ENCODE results near the gene KCNC3.

The KCNC3 gene

DNA sequence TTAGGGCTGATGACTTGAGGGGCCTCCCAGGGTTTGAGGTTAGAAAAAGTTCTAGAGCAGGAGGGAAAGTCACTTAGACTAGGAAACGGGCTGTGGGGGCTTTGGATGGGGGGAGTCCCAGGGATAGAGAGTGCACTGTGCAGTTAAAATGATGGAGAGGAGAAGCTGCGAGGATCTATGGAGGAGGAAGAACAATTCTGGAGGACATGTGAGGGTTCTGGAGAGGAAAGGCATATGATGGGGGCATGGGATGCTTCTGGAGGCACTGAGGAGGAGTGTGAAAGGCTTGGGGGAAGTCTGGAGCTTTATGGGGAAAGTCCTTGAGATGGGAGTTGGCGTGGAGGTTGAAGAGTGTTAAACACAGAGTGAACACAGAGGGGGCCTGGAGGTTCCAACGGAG is 2.2 kb downstream of the KCNC3 start:
- DNase-seq (ENCODE audit: low spot score): no peak

DNA sequence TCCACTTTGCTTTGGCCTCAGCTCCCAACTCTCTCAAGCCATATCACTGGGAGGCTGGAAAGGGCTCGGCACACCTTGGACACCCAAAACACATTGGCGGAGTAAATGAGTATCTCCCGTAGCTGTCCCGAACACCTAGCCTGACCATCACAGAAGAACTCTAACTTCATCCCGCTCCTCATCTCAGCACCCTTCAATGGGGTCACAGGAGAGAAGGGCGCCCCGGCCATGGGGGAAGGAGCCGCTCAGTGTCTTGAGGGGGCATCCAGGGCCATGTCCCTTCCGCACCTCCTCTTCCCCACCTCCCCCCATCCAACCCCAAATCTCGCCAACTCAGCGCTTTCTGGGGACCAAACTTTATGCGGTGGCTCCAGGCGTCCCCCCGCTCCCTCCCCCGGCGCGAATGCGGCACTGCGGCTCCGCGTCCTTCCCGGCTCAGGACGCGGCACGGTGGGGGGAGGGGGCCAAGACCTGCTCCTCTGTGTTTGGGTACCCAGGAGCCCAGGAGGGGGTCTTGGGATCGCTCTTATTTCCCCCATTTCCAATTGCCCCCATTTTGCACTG is 3.0 kb downstream of the KCNC3 start:
- no peak for DNase-seq (ENCODE audit: low spot score)

DNA sequence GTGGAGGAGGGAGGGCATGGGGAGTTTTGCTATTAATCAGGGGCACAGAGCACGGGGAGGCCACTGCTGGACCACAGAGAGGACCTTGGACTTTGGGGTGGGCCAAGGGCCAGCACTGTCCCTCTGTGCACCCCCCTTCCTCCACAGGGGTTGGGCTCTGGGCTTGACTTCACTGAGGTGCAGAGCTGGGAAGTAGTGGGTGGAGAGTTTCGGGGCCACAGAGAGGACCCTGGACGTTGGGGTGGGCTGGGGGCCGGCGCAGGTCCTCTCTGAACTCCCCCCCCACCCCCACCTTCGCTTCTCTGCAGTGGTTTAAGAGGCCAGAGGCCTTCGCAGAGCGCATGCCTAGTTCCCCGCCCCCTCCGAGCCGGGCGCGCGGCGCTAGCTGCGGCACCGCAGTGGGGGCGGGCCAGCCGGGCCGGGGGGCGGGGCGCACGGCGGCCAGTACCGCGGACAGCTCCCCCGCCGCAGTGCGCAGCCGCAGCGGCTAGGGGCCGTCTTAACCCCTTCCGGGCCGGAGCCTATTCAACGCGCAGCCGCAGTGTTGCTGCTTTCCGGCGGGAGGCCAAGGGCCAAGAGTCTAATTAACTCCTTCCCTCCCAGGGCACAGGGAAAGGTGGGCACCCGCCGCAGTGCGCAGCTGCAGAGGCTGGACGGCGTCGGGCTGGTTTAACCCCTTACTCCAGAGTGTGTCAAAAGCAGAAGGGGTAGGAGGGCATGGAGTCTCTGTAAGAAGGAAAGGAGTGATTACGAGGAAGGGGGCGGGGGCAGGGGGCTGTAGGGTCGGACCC is 3.7 kb downstream of the KCNC3 start:
- peak; percentile 90 for DNase-seq (ENCODE audit: low spot score)

DNA sequence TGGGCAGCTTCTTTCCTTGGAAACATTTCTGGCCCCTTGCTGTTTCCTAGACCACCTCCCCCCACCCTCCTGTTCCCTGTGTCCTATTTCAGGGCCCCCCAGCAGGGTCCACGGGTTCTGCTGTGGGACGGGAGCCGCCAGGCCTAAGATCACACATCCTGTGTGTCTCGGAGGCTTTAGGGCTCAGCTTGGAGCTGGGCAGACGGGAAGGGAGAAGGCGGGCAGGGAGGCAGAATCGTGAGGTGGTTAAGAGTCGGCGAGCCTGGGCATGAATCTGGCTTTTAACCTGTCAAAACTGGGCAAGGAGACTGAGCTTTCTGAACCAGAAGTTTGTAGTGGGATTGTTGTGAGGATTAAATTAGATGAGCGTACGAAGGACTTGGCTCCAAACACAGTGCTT is 4.8 kb downstream of the KCNC3 start:
- peak; percentile 62 for DNase-seq (ENCODE audit: low spot score)

DNA sequence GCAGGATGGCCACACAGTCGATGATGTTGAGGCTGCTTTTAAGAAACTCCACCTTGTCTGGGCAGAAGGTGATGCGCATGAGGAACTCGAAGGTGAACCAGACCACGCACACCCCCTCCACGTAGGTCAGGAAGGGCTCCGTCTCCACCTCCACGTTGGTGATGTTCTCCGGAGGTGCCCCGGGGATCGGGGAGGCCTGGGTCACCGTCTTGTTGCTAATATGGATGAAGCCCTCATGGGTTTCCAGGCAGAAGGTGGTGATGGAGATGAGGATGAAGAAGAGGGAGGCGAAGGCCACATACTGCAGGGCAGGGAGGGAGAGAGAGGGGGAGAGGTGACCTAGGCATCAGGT is 5.4 kb downstream of the KCNC3 start:
- no peak for DNase-seq (ENCODE audit: low spot score)

DNA sequence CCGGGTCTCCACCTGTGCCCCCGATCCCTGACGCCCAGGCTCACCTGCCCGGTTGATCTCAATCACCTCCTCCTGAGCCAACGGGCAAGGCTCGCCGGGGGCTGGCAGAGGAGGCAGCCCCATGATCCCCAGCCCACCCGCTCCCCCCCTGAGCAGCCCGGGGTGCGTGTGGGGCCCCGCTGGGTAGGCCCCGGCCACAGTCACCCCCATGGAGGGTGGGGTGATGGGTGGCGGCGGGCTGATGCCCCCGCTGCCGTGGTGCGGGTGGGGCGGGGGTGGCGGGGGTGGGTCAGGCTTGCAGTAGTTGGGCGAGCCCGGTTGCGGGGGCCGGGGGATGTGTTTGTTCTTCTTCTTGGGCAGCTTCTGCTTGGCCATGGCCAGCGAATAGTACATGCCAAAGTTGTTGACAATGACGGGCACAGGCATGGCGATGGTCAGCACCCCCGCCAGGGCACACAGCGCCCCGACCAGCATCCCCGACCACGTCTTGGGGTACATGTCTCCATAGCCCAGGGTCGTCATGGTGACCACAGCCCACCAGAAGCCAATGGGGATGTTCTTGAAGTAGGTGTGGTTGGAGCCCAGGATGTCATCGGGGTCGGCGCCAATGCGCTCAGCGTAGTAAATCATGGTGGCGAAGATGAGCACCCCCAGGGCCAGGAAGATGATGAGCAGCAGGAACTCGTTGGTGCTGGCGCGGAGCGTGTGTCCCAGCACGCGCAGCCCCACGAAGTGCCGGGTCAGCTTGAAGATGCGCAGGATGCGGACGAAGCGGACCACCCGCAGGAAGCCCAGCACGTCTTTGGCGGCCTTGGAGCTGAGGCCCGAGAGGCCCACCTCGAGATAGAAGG is 6.0 kb downstream of the KCNC3 start:
- no peak for DNase-seq (ENCODE audit: low spot score)

DNA sequence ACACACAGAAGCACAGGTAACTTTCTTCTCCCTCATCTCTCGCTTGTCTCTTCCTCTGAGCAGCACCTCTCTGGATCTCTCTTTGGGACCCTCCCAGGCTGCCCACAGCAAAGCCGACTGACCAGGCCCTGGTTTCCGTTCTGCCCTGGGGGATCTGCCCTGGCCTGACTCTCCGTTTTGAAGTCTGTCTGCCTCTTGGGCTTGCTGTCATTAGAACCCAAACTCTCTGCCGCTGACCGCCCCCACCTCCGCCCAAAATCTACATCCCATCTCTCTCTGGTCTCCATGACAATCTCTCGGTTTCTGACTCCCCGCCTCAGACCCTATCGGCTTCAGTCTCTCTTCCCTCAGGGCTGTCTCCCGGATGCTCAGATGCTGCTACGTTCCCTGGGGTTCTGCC is 6.9 kb downstream of the KCNC3 start:
- no peak for DNase-seq (ENCODE audit: low spot score)

DNA sequence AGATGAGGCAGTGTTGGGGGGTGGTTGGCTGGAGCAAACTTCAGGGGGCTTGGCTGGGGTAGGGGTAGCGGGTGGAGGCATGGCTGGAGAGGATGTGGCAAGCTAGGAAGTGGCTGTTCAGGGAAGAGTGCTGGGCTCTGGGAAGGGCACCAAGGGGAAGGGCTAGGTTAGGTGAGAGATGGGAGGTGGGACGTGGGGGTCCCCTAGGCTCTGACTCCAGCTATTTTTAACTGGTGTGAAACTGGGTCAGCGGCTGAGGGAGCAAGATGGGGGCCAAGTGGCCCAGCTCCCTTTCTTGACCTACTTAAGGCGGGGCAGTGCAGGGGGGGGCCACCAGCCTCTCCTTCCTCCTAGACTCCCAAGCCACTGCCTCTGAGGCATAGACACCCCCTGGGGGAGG is 7.3 kb downstream of the KCNC3 start:
- DNase-seq (ENCODE audit: low spot score): peak; percentile 32

DNA sequence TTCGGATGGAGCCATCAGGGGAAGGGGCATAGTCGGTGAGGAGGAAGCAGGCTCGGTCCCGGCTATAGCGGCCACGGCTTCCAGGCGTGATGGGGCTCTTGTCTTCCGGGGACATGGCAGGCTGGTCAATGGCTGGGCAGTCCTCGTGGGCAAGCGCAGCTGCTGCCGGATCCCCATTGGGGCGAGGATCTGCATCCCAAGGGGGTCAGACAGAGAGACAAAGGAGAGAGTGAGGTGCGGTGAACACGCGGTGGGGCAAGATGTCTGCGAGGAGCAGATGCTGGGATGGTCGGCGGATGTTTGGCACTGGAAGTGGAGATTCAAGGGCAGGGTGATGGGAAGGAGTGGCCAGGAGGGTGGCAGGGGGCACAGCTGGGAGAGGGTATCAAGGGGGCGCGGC is 8.6 kb downstream of the KCNC3 start:
- DNase-seq (ENCODE audit: low spot score): no peak

DNA sequence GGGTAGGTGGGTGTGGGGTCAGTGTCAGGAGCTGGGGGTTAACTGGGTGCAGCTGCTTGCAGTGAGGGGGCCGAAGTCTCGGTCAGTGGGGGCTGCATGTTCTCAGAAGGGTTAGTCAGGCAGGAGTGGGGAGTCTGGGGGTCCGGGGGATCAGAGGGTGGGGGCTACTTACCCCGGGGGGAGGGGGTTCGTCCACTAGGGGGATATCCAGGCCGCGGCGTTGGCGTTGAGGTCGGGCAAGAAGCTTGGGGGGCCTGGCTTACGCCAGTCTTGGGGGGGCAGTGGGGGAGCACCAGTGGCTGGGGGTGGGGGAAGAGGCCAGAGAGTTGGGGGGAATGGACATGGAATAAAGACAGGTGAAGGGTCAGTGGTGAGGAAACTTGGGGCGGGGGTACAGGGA is 9.1 kb downstream of the KCNC3 start:
- no peak for DNase-seq (ENCODE audit: low spot score)

DNA sequence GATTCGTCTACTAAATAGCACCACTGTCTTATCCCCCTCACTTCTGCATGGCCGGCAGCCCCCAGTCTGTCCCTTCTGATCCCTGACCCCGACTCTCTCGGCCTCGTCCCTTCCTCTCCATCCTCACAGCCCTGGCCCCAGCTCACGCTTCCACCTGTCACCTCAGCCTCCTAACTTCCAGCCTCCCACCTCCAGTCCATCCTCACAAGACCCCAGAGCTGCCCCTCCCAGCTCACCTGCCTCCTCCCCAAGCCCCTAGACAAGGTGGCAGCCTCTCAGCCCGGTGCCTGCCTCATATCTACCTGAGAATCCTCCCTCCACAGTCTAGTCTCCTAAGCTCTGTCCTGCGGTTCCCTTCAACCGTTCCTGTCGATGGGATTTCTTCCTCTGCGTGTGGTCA is 10.0 kb downstream of the KCNC3 start:
- no peak for DNase-seq (ENCODE audit: low spot score)

DNA sequence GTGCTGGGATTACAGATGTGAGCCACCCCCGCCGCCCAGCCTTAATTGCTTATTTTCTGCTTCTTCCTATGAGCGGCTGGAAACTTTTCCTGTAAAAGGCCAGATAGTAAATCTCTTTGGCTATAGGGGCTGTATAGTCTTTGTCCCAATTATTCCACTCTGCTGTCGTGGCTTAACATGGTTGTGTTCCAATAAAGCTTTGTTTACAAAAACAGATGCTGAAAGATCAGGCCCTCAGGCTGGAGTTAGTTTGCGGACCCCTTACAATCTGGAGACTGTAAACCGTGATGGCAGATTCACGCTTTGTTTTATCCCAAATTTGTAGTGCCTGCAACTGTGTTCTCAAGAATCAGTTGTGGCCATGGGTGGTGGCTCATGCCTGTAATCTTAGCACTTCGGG is 10.7 kb downstream of the KCNC3 start:
- no peak for DNase-seq (ENCODE audit: low spot score)

DNA sequence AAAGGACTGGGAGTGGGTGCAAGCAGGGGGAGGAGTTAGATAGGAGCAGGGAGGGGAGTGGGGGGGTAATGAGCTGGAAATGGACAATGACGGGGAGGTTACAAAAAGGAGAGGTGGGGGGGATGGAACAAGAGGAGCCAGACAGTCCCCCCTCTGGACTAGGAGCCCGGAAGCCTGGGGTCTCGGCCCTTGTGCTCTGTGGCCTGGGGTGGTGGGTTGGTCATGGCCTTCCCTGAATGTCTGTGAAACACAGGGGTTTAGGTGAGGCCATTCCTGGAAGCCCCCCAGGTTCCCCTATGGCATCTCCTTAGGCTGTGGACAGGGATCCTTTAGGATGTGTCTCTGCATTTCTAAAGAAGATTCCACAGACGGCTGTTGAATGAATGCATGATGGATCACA is 12.1 kb downstream of the KCNC3 start:
- no peak for DNase-seq (ENCODE audit: low spot score)

DNA sequence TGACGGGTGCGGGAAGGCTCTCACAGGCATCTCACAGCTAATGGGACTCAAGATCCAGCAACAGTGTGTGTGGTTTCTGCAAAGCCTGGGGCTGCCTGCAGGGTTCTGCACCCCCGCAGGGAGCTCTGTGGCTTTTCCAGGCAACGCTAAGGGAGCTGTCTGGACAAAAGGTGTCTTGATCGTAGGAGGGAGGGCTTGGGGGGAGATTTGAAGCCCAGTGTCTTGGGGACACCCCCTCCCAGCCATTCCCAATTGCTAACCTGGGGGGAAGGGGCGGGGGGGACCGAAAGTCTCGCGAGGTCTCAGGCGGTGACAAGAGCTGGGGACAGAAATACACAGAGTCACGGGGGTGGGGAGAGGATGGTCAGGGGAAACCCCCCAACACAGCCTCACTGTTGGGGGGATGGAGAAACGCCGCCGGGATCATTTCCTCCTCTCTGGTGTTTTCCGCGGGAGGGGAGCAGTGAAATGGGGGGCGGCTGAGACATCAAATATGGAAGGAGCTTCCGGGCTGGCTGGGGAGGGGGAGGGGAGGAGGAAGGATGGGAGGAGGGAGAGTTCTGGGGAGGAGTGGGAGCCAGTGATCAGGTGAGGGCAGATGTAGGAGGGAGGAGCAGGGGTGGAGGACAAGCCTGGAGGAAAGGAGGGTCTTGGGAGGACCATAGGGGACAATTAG is 13.3 kb downstream of the KCNC3 start:
- peak; percentile 85 for DNase-seq (ENCODE audit: low spot score)

DNA sequence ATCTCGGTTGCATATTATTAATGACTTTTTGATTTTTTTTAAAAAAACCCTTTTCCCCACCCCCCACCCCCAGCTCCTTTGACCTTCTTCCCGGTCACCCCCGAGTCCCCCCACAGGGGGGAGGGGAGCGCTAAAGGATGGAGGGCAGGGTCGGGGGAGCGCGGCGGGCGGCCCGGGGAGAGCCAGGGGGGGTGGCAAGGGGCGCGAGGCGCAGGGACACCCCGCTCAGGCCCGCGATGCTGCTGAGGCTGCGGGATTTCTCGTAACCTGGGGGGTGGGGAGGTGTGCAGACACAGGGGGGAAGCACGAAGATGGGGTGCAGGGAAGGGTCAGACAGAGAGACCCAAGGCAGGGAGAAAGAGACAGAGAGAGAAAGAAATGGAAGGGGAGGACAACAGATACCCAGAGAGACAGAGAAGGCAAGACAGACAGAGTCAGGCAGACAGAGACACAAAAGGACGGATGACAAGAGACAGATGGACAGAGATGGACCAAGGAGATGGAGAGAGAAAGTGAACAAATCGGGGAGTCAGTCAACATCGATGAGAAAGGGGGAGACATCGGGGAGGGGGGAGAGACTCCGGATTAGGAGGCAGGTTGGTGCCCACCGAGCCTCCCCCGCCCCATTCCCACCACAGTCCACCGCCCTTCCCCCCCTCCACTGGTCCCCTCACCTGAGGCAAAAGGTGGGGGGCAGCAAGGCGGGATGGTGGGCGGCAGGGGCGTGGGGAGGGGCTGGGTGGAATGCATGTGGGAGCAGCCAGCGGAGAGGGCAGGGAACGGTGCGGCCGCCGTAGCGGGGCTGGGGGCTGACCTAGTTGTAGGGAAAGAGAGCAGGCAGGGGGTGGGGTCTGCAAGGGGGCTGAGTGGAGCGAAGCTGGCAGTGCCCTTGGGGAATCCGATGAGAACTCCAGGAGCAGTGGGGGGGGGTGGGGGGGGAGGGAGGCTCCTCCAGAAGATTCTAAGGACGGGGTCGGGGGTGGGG is 14.2 kb downstream of the KCNC3 start:
- peak; percentile 34 for DNase-seq (ENCODE audit: low spot score)

DNA sequence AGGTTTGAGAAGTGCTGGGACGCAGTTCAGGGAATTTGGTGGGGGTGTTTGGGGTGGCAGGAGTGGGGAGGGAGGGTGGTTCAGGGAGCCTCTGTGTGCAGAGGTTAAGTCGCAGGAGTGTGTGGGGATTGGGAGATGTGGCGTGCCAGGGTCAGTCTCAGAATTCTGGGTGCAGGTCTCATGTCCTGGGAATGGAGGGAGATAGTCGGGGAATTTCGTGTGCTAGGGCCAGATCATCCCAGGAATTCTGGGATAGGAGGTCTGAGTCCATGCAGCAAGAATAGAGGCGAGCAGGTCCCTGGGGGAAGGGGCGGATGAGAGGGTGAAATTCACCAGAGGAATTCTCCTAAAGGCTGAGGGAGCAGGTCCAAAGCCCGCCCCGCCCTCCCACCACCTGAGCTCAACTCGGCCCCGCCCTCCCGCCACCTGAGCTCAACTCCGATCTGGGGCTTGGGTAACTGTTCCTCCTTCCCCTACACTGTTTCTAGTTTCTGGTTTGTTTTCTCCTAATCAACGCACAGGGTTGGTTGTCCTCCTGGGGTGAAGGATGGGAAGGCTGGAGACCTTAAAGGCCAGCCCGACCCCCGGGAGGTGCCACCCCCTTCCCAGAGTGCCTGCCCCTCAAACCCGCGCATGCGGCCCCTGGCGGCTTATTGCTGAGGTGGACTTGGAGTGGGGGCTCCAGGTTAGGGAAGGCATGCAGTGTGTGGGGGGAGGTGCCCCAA is 15.2 kb downstream of the KCNC3 start:
- peak; percentile 75 for DNase-seq (ENCODE audit: low spot score)

DNA sequence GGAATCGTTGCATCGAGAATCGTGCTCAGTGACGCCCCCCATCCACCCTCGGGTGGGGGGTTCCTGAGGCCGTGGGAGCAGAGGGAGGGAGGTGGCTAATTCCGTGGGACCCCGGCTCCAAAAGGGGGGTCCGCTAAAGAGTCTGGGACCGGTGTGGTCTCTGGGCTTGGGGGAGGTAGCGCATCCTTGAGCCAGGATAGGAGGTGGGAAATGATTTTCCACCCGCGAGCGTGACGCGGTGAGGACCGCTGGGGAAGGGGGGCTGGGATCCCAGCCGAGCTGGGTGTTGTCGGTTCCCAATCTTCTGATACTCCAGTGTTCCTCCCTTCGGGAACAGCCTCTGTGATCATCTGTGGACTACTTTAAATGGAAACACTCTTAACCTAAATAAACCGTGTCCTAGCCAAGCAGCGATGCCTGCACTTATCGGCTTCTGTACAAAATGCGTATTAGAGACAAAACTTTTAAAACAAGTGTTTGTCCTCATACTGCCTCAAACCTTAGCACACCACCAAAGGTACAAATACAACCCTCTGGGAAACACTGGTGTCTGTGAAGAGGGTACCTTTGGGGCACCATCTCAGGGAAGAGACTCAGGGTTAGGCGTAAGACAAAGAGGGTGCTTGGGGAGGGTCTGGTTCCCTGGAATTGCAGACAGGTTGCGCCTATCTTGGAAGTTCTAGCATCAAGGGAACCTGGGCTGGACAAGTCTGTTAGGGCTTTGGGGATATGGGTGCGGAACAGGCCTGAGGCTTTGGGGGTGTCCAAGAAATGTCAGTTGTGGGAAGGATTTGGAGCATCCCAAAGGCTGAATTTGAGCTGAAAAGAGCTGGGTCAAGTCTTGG is 16.0 kb downstream of the KCNC3 start:
- peak; percentile 55 for DNase-seq (ENCODE audit: low spot score)

DNA sequence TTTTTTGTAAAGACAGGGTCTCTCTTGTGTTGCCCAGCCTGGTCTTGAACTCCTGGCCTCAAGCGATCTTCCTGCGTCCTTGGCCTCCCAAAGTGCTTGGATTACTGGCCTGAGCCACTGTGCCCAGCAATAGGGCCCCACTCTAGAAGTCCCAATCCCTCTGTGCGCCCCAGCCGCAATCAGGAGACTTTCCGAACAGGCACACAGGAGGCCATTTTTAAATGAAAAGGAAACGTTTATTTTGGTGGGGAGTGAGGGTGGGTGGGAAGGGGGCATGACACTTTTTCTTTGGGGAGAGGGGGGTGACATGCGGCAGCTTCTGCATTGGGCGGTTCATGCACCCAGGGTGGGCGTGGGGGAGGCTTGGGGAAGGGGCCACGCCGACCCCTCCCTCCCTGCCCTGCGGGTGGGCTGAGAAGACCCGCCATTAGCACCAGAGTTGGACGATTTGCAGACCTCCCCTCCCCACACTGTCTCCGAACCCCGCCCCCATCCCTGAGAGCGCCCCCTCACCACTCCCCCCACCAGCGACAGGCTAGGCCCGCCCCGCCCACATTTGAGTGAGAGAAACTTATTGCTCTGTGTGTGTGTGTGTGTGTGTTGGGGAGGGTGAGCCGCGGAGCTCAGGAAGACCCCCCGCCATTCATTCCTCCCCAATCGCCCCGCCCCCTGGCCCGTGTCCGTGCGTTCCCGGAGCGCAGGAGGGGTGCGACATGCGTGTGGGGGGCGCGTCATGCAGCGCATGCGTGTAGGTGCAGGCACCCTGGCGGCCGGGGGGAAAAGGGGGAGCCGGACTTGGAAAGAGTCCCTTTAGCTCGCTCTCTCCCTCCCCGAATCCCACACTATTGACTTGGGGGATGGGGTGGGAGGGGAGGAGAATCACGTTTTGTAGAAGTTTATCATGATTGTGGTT is 17.2 kb downstream of the KCNC3 start:
- peak; percentile 76 for DNase-seq (ENCODE audit: low spot score)

Data from cerebellar cortex (tissue), 1 donor.